GM19351 (cell line): ENCODE data around the gene PHOSPHO2.

Experiments used
- ATAC-seq: cut with Tn5 transposase; IDR thresholded peaks from one replicate; pipeline ENCODE4 v1.9.1; 2021; ENCODE audit warnings: mild to moderate bottlenecking, moderate library complexity; ENCODE audit not compliant: unreplicated experiment

Gene PHOSPHO2

DNA sequence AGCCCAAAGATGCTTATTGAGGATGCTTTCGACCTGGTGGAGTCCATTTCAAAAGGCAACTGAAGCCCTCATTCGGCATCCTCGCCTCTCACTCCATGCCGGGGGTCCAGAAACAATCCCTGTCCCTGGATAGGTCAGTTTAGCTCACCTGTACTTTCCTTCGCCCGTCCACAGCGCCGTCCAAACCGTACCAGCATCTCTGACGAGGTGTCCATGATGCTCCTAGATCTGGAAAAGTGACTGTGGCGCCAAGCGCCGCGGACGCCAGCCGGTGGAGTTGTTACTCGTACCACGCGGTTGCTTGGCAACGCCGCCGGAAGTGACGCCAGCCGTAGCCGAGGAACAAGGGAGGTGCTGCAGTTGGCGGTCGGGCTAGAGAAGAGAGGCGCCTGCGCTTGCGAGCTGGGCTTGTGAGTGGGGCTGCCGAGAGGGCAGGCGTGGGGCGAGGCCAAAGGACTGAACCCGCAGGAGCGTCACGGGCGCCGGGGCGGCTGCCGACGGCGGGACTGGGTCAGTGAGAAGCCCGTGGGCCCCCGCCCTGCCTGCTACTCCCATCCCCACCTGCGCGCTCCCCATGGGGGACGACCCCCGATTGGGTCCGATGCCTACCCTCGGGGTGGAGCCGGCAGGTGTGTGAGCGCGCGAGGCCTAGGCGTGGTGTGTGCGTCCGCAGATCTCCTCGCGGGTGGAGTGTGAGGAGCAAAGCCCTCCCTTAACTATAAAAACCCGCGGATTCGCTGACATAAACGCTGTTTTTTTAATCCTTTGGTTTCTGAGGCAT, at the start of gene PHOSPHO2, which contains the start of gene CFAP210:
TSS of gene PHOSPHO2 (plus strand) at position 357 of the 781 bp plus-strand sequence. CDS start 6,503 bp downstream, outside the sequence.
TSS of gene CFAP210 (minus strand) at position 293 of the 781 bp plus-strand sequence. CDS start at position 215, 78 bp downstream.
- peak; percentile 98 for ATAC-seq

GRCh38 chr2:169647496-169647895, 46.8 kb upstream of the PHOSPHO2 start:
- no peak for ATAC-seq

GRCh38 chr2:169649278-169649677, 45.0 kb upstream of the PHOSPHO2 start:
- ATAC-seq = no peak

DNA sequence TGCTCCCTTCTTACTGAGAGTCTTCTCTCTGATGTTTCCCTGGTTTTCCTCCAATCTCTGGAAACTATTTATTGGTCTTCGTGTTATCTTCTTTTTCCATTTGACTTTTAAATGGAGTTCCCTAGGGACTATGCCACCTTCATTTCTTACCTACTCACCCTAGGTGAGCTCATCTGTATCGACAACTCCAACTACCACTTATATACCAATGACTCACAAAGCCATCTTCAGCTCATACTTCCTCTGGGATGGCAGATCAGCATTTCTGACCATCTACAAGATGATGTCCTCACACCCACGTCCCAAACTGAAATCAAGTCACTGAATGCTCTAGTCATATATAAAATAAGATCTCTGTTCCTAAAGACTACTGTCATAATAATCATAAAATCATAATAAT, 40.6 kb upstream of the PHOSPHO2 start:
- no peak for ATAC-seq

DNA sequence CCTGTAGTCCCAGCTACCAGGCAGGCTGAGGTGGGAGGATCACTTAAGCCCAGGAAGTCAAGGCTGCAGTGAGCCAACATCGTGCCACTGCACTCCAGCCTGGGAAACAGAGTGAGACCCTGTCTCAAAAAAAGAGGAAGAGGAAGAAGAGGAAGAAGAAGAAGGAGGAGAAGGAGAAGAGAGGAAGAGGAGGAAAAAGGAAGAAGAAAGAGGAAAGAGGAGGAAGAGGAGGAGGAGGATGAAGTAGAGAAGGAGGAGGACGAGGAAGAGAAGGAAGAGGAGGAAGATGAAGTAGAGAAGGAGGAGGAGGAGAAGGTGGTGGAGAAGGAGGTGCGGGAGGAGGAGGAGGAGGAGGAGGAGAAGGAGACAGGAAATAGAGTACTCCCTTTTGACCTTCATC, 38.1 kb upstream of the PHOSPHO2 start:
- no peak for ATAC-seq

DNA sequence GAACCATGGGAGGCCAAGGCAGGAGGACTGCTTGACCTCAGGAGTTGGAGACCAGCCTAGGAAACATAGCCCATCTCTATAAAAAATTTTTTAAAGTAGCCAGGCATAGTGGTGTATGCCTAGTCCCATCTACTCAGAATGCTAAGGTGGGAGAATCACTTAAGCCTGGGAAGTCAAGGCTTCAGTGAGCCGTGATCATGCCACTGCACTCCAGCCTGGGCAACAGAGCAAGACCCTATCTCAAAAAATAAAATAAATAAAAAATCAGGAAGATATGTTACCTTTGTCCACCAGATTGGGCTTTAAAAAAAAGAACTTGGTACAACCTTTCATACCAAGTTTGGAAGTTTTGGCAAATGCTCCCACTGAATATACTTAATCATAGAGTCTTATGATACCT, 35.4 kb upstream of the PHOSPHO2 start:
- no peak for ATAC-seq

- peak; percentile 59 for ATAC-seq
Observed at GRCh38 chr2:169659320-169659719, 34.9 kb upstream of the PHOSPHO2 start.

- ATAC-seq = no peak
Observed at GRCh38 chr2:169661265-169661664, 33.0 kb upstream of the PHOSPHO2 start.

DNA sequence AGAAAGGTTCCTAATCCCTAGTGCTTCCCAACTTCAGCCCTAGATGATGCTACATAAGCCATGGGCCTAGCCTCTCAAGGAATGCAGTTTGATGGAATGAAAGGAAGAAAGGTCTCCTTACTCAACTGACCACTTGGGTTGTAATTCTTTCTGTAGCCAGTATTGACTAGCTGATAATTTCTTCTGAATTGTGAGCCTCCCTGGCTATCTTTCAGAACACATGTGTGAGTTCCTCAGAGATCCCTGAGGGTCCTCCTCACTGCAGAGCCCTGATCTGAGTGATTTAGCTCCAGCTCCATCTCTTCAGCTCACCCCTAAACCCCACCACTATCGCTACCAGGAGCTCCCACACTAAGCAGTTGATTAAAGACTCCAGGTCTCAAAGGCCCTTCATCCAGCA, 31.5 kb upstream of the PHOSPHO2 start:
- no peak for ATAC-seq

GRCh38 chr2:169663247-169663646, 31.0 kb upstream of the PHOSPHO2 start:
- no peak for ATAC-seq

- ATAC-seq = no peak
Observed at GRCh38 chr2:169664600-169664977, 29.7 kb upstream of the PHOSPHO2 start.

GRCh38 chr2:169664978-169665930, 29.0 kb upstream of the PHOSPHO2 start:
- no peak for ATAC-seq

DNA sequence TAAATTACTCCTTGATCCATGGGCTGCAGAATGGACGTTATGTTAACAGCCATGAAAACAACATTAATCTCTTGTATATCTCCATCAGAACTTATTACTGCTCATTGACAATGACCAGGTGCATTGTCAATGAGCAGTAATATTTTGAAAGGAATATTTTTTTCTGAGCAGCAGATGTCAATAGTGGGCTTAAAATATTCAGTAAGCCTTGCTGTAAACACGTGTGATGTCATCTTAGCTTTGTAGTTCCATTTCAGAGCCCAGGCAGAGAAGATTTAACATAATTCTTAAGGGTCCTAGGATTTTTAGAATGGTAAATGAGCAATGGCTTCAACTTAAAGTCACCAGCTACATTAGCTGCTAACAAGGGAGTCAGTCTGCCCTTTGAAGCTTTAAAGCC, 26.7 kb upstream of the PHOSPHO2 start:
- ATAC-seq = no peak

DNA sequence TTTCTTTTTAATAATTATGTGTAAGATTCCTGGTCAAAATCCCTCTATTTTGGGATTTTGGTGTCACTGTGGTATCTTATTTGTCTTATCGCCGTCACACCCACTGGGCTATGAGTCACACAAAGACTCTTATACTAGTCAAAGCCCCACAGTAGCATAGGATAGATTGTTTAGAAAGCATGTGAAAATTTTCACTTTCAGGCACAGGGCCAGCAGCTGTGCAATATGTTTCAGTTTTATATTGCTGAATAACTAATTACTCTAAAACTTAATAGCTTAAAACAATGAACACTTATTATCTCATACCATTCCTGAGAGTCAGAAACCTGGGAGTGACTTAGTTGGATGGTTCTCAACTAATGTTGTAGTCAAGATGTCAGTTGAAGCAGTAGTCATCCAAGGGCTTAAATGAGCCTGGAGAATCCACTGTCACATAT, 24.0 kb upstream of the PHOSPHO2 start:
- ATAC-seq = no peak

GRCh38 chr2:169670937-169671336, 23.3 kb upstream of the PHOSPHO2 start:
- ATAC-seq = no peak

DNA sequence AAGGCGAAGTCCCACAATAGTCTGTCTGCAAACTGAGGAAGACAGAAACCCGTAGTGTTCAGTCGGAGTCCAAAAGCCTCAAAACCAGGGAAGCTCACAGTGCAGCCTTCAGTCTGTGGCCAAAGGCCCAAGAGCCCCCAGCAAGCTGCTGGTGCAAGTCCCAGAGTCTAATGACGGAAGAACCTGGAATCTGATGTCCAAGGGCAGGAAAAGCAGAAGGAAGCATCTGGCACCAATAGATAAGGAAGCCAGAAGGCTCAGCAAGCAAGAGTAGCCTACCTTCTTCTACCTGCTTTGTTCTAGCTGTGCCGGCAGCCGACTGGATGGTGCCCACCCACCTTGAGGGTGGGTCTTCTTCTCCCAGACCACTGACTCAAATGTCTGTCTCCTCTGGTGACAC, 21.9 kb upstream of the PHOSPHO2 start:
- ATAC-seq = no peak

DNA sequence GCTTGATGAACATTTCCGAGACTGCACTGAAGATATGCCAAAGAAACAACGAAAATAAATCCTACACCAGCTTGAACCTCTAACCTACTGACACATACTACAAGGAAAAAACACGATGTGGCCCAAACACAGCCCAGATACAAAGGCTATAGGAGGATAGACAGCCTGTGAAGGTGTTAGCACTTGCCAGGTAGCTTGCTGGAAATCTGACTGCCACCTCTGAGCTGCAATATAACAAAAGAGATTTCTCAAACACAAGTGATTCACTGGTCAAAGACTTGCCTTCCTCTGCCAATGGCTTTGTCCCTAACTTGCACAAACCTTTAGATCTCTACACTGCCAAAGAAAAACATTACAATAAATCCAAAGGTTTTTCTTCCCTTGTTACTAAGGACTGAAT, 21.2 kb upstream of the PHOSPHO2 start:
- no peak for ATAC-seq

DNA sequence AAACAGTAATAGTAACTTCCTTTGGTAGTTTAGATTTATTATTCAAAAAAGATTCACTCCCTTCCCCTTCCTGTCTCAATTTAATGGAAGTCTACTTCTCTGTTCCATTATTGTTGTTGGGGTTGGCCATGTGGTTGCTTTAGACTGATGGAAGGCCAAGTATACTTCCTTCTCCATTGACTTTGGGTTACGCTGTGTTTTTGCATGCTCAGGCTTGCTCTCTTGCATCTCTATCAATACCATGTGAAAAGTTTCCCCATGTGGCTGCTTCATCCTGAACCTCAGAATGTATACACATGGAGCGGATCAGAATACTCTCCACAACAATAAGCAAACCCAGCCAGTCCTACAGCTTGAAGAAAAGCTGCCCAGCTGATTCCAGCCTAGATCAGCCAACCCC, 20.3 kb upstream of the PHOSPHO2 start:
- ATAC-seq = no peak

- ATAC-seq = no peak
Observed at GRCh38 chr2:169676357-169676756, 17.9 kb upstream of the PHOSPHO2 start.

DNA sequence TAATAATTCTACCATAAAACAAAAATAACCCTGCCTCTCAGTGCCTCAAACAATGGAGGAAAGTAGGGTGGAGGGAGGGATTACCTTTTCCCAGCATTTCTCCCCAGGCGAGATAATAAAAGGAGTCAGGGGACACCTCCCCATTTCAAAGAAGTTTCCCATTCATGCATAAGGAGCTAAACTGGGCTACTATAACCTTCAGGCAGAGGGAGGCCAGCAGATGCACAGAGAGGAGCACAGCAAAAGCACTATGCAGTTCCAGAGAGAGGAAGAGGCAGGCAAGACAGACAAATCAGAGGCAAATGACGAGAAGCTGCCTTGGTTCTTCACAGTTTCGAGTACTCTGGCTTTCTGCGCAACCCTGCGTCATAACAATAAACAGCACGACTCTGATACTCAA, 17.4 kb upstream of the PHOSPHO2 start:
- ATAC-seq = no peak

DNA sequence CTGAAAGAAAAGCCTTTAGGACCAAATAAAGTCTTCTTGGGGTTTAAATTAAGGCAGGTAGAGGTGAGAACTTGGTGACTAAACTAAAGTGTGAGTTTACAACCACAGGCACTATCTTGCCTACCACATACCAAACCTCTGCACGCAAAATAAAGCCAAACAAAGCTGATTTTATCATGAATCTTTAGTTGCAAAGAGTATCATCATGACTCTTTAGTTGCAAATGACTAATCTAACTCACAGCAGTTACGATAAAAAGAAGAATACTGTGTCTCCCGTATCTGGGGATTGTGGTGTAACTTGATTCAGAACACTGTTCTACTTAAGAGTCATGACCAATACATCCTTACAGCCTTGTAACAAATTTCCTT, 11.2 kb upstream of the PHOSPHO2 start:
- no peak for ATAC-seq
